NCI-H526 (cell line): ENCODE data around the gene STIMATE.

Experiments
- DNase-seq, 2 experiments: peaks; one replicate each; lab custom pipeline; 2025; lab: John Stamatoyannopoulos, UW

The STIMATE gene

GRCh38 chr3:52897130-52898122 is at the start of gene STIMATE:
STIMATE (minus strand) TSS chr3:52897548; CDS start chr3:52897450, 98 bp downstream.
- DNase-seq: peak; percentile 59 to 92

GRCh38 chr3:52939600-52939999 is 42.3 kb upstream of the STIMATE start:
- DNase-seq: no peak

GRCh38 chr3:52934630-52935530 is 37.5 kb upstream of the STIMATE start:
- peak in 1 of 2 experiments; percentile 69 for DNase-seq

- DNase-seq: no peak
Observed at GRCh38 chr3:52931889-52932288, 34.5 kb upstream of the STIMATE start.

GRCh38 chr3:52931328-52931727 is 34.0 kb upstream of the STIMATE start:
- no peak for DNase-seq

GRCh38 chr3:52930748-52931147 is 33.4 kb upstream of the STIMATE start:
- DNase-seq: no peak

GRCh38 chr3:52926554-52926953 is 29.2 kb upstream of the STIMATE start:
- no peak for DNase-seq

- DNase-seq: no peak
Observed at GRCh38 chr3:52925405-52926313, 28.3 kb upstream of the STIMATE start.

GRCh38 chr3:52923963-52924362 is 26.6 kb upstream of the STIMATE start:
- no peak for DNase-seq

GRCh38 chr3:52920841-52921240 is 23.5 kb upstream of the STIMATE start:
- no peak for DNase-seq

- no peak for DNase-seq
Observed at GRCh38 chr3:52917044-52917443, 19.7 kb upstream of the STIMATE start.

- no peak for DNase-seq
Observed at GRCh38 chr3:52915294-52915693, 17.9 kb upstream of the STIMATE start.

- no peak for DNase-seq
Observed at GRCh38 chr3:52912885-52913731, 15.8 kb upstream of the STIMATE start.

GRCh38 chr3:52910823-52911222 is 13.5 kb upstream of the STIMATE start:
- no peak for DNase-seq

- no peak for DNase-seq
Observed at GRCh38 chr3:52907497-52907896, 10.1 kb upstream of the STIMATE start.

GRCh38 chr3:52904552-52904951 is 7.2 kb upstream of the STIMATE start:
- no peak for DNase-seq

- DNase-seq: no peak
Observed at GRCh38 chr3:52904000-52904399, 6.7 kb upstream of the STIMATE start.

- DNase-seq: peak; percentile 42 to 61
Observed at GRCh38 chr3:52896613-52897012, 735 bp downstream of the STIMATE start.

GRCh38 chr3:52896151-52896550 is 1.2 kb downstream of the STIMATE start:
- no peak for DNase-seq

GRCh38 chr3:52895418-52895817 is 1.9 kb downstream of the STIMATE start:
- DNase-seq: no peak

- DNase-seq: no peak
Observed at GRCh38 chr3:52894756-52895155, 2.6 kb downstream of the STIMATE start.
